Femur (tissue), 1 donor: ENCODE data around the gene PTBP1.

Experiments used
- DNase-seq: peaks from one replicate; pipeline ENCODE4 v3.0.0-alpha.2; 2017

Gene PTBP1

DNA sequence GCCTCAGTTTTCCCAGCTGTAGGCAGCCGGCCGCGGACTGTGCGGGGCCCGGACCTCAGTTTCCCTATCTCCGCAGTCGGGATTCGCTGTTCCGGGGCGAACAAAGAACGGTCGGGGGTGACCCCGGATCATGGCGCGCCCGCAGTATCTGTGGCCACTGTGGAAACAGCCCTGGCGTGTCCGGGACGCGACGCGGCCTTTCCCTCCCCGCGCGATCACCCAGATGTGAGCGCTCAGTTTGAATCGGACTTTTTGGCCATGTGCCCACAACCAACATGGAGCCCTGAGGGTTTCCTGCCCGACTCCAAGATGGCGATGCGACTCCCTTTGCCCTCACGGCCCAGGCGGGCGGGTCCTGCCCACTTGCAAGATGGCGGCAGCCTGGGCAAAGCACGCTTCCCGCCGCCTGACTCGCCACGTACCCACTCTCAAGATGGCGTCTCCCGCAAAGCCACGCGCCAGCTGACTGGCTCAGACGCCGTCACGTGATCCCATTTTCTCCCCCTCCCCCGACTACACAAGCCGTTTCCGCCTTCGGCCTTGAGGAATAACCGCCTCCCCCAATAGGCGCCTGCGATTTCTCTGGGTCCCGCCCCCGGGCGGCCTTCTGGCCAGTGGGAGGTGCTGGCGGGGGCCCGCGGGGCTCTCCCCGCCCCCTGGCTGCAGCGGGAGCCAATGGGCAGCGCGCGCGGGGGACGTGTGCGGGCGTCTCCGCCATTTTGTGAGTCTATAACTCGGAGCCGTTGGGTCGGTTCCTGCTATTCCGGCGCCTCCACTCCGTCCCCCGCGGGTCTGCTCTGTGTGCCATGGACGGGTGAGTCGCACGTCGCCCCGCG is at the start of gene PTBP1:
PTBP1 (plus strand) TSS at position 761 of the 836 bp plus-strand sequence; CDS start at position 807, 46 bp downstream.
- DNase-seq, result peak; percentile 100

DNA sequence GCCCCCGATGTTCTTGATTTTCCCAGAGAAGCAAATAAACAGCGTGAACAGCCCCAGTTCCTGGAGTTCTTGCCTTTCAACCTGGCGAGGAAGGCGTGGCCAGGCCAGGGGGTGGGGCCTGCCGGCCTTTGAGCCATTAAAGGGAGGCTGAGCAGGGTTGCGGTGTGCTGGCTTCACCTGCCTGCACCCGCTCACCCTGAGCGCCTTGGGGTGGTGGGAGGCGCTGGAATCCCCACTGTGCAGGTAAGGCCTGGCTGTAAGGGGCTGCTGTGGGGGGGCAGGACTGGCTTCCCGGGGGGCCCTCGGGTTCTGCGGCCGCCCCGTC is 49.0 kb upstream of the PTBP1 start:
- peak; percentile 21 for DNase-seq

DNA sequence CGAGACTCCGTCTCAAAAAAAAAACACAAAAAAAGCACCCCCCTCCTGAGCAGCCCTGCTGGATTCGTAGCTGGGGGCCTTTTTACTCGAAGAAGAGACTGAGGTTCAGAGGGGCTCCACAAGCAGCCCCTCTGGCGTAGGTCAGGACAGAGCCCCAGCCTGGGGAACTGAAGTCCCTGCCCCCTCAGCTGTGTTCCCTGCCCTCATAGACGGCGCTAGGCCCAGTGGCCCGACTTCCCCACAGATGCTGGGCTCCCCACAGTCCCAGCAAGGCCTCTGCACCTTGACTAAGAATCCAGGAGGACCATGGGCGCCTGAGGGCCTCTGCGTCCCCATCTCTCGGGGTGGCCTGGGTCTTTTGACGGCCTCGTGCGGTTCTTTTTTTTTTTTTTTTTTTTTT is 47.4 kb upstream of the PTBP1 start:
- DNase-seq, result peak; percentile 17

DNA sequence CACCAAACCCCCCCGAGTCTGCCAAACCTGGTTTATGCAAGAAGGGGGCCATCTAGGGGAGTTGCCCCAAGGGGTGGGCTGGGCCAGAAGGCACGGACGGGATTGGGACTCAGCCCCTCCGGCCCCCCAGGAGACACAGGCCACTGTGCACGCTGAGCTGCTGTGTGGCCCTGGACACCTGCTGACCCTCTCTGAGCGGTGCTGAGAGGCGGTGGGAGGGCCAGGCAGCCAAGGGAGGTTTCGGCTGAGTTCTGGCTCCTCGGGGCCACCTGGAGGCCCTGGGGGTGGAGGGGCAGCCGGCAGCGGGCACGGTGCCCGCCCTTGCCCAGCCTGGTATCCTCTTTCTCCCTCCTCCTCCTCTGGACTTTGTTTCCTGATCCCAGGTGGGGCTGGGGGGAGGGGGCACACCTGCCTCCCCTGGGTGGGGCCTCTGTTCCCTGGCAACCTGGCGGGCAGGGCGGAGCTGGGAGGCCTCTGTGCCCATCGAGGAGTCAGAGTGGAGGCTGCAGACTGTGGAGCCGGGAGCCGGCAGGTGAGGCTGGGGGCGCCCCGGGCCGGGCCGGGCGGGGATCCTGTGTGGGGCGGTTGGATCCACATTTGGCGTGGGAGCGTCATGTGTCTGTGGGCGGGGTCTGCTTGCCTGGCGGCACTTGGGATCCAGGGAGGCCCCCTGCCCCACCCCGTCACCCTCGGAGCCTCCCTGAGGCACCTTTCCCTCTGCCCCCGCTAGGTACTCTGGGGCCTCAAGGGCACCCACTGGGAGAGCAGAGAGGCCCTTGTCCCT is 46.4 kb upstream of the PTBP1 start, which contains the start of gene MISP:
MISP (plus strand) TSS at position 473 of the 784 bp plus-strand sequence. CDS start 5,835 bp downstream, outside the sequence.
- peak; percentile 22 for DNase-seq

DNA sequence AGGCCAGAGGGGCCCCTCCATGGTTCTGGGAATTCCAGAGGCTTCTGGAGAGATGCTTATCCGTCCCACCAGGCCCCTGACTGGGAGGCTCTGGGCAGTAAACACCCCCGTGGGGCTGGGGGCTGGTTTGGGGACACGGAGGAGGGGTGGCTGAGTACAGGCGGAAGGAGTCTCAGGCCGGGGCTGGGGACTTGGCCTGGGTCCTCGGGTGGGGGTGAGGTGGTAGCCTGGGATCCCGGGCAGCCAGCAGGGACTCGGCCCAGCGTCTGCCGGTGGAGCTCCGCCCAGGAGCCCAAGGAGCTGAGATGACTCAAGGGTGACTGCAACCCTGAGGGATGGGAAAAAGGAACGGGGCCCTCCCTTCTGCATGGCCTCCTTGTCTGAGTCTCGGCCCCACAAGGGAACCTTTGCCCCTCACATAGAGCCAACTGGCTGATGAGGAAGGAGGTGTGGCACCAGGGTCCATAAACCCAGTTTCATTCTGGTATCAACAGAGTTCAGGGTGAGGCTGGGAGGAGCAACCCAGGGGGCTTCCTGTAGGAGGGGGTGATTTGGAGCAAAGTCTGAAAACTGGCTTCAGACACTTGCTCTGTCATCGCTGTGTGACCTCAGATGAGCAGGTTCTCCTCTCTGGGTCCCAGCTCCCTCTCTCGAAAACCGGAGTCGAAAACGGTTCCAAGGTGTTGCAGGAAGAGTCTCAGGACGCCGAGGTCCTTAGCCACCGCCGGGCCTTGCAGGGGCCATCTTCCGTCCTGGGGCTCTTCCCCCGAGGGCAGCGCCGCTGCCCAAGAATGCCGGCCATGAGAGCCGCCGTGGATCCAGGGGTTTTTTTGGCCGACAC is 45.5 kb upstream of the PTBP1 start:
- peak; percentile 28 for DNase-seq

DNA sequence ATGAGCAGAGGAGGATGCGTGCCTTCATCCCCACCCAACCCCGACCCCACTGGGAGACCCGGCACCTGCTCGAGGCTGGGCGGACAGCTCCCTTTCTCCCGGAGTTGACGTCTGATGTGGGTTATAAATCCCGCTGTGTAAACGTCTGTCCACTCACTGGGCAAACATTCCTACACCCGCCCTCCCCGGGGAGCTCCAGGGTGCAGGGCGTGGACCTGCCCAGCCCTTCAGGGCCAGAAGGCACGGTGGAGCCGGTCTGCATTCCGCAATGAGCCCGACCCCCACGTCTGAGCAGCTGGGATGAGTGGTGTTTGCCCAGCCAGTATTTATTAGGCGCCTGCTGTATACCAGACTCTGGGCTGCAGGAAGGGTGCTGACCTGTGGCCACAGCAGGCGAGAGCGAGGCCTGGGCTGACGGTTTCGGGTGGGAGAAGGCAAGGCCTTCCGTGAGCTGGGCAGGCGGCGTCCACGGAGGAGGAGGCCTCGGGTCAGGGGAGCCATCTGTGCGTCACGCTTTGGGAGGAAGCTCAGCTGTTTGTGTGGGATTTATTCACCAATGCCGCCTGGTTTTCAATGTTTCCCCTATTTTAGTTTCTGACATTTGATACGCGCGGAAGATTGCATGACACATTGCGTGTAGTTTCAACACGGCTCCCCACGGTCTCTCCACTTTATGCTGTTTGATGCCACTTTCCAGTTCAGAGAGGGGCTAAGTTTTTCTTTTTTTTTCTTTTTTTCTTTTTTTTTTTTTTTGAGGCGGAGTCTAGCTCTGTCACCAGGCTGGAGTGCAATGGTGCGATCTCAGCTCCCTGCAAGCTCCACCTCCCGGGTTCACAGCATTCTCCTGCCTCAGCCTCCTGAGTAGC is 44.4 kb upstream of the PTBP1 start:
- DNase-seq, result peak; percentile 69

DNA sequence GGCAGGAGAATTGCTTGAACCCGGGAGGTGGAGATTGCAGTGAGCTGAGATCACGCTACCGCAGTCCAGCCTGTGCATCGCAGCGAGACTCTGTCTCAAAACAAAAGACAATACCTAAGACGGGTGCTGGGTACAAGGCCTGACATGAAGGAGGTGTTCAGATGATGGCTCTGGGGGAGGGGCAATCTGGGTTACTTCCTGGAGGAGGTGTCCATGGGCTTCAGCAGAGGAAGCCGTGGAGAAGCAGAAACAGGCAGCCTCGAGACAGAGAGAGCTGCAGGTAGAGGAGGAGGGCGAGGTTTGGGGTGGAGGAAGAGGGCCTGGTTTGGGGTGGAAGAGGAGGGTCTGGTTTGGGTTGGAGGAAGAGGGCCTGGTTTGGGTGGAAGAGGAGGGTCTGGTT is 42.7 kb upstream of the PTBP1 start:
- DNase-seq, result no peak

DNA sequence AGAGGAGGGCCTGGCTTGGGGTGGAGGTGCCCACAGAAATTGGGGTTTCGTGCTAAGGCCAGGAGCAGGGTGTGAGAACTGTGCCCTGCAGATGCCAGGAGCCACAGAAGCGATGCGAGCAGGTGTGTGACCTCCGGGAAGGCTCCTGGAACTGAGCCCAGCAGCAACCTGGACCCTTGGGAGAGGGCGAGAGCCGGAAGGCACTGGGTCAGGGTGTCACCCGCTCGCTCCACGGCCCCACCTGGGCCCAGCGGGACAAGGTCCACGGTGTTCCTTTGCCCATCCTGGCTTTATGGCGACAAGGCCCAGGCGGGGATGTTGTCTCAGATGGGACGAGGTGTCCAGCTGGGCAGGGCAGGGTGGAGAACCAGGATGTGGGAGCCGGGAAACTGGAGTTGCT is 42.2 kb upstream of the PTBP1 start:
- peak; percentile 18 for DNase-seq

DNA sequence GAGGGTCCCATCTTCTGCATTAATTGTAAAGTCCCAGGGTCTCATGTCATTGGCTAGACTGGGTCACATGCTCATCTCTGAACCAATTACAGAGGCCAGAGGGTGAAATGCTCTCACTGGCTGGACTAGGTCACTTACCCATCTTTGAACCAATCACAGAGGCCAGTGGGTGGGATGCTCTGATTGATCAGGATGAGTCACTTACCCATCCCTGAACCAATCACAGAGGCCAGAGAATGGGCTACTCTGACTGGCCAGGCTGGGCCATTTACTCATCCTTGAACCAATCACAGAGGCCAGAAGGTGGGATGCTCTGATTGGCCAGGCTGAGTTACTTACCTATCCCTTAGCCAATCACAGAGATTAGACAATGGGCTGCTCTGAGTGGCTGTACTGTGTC is 41.0 kb upstream of the PTBP1 start:
- no peak for DNase-seq

DNA sequence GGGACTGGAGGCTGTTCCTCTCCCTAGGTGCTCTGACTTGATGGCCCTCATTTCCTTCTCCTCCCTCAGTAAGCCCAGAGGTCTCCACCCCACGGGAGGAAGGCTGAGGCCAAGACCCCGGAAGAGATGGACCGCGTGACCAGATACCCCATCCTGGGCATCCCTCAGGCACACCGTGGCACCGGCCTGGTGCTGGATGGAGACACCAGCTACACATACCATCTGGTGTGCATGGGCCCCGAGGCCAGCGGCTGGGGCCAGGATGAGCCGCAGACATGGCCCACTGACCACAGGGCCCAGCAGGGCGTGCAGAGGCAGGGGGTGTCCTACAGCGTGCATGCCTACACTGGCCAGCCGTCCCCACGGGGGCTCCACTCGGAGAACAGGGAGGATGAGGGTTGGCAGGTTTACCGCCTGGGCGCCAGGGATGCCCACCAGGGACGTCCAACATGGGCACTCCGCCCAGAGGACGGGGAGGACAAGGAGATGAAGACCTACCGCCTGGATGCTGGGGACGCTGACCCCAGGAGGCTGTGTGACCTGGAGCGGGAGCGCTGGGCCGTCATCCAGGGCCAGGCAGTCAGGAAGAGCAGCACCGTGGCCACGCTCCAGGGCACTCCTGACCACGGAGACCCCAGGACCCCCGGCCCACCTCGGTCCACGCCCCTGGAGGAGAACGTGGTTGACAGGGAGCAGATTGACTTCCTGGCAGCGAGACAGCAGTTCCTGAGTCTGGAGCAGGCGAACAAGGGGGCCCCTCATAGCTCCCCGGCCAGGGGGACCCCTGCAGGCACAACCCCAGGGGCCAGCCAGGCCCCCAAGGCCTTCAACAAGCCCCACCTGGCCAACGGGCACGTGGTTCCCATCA is 40.2 kb upstream of the PTBP1 start:
- no peak for DNase-seq

DNA sequence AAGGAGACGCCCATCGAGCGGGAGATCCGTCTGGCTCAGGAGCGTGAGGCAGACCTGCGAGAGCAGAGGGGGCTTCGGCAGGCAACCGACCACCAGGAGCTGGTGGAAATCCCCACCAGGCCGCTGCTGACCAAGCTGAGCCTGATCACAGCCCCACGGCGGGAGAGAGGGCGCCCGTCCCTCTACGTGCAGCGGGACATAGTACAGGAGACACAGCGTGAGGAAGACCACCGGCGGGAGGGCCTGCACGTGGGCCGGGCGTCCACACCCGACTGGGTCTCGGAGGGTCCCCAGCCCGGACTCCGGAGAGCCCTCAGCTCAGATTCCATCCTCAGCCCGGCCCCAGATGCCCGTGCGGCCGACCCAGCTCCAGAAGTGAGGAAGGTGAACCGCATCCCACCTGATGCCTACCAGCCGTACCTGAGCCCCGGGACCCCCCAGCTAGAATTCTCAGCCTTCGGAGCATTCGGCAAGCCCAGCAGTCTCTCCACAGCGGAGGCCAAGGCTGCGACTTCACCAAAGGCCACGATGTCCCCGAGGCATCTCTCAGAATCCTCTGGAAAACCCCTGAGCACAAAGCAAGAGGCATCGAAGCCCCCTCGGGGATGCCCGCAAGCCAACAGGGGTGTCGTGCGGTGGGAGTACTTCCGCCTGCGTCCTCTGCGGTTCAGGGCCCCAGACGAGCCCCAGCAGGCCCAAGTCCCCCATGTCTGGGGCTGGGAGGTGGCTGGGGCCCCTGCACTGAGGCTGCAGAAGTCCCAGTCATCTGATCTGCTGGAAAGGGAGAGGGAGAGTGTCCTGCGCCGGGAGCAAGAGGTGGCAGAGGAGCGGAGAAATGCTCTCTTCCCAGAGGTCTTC is 39.2 kb upstream of the PTBP1 start:
- DNase-seq, result no peak

DNA sequence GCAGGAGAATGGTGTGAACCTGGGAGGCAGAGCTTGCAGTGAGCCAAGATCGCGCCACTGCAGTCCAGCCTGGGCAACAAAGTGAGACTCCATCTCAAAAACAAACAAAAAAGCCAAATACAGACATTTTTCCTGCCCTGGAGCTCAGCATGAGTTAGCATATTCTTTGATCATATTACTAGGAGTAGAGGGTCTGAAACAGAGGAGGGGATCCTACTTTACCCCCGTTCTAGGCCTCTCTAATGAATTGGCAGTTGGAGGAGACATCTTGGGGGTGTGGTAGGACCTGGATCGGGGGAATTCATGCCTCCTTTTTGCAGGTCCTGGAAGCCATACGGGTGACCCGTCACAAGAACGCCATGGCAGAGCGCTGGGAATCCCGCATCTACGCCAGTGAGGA is 34.1 kb upstream of the PTBP1 start:
- no peak for DNase-seq

DNA sequence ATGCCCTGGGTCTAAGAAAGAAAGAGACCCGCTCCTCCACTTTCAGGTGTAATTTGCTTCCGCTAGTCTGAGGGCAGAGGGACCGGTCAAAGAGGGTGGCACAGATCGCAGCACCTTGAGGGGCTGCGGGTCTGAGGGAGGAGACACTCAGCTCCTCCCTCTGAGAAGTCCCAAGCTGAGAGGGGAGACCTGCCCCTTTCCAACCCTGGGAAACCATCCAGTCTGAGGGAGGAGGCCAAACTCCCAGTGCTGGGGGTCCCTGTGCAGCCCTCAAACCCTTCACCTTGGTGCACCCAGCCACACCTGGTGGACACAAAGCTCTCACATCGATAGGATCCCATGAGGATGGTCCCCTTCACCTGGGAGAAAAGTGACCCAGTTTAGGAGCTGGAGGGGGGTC is 33.4 kb upstream of the PTBP1 start:
- DNase-seq, result no peak

DNA sequence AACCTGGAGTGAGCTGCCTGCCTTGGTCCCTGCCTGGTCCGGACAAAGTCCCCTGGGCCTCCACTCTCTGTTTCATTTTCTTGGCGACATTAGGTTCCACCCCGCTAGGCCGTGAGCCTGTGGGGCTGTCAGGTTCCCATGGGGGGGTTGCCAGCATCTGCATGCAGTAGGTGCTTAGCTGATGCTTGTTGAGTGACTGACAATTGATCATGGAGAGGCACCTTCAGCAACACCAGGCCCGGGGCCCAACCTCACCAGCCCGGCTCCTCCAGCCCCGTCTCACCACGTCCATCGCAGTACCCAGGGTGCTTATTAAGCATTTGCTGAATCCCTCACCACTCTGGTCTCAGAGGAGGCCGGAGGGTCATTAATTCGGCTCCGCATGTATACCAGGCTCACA is 33.0 kb upstream of the PTBP1 start:
- no peak for DNase-seq

DNA sequence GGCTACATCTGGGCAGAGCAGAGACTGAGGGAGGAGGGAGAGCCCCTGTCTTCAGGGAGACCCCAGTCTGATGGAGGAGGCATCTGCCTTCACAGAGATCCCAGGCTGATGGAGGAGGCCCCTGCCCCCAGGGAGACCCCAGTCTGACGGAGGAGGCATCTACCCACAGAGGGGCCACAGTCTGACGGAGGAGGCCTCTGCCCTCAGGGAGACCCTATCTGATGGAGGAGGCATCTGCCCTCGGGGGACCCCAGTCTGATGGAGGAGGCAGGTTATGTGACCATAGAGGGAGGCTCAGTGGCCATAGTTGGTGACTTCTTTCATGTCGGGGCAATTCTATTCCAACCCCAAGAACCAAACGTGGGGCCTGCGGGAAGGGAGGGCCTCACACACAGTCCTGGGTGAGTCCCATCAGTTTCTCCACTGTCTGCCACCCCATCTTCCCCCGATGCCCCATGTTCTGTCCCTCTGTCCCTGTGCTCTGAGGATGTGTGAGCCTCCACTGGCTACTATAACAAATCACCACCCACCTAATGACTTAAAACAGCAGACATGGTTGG is 32.0 kb upstream of the PTBP1 start:
- no peak for DNase-seq

DNA sequence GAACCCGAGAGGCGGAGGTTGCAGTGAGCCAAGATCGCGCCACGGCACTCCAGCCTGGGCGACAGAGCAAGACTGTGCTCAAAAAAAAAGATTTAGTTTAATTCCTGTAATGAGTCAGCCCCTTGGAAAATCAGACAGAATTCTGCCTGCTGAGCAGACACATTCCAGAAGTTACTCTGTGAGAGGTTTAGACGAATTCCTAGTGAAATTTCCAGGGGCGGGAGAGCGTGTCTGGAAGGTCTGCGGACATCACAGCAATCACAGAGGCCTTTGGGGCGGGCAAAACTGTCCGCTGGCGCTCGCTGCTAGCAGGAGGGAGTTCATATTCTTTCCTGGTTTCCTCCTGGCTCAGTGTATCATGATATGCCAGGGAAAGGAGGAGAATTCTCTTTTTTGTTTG is 28.8 kb upstream of the PTBP1 start:
- DNase-seq, result peak; percentile 73

DNA sequence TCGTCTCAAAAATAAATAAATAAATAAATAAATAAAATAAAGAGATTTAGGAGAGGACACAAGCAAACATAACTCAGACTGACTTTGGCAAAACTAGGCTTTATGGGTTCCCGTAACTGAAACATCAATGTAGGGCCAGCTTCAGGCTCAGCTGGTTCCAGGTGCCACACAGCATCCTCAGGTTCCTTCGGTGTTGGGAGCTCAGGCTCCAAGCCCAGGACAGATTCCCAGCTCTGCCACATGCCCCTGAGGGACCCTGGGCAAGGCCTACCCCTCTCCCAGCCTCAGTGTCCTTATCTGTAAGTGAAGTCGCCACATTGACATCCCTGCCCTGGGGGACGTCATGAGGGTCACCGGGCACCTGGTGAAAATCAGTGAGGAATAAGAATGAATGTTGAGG is 27.6 kb upstream of the PTBP1 start:
- DNase-seq, result no peak

DNA sequence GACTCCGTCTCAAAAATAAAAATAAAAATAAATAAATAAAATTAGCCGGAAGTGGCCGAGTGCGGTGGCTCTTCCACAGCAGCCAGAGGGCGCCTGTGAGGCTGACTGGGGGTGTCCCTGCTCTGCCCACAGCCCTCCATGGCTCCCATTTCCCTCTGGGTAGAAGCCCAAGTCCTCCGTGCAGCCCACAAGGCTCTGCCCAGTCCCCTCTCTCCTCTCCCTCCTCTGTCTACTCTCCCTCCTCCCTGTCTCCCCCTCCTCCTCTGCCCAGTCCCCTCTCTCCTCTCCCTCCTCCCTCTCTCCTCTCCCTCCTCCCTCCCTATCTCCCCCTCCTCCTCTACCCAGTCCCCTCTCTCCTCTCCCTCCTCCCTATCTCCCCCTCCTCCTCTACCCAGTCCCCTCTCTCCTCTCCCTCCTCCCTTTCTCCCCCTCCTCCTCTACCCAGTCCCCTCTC is 25.9 kb upstream of the PTBP1 start:
- DNase-seq, result no peak

DNA sequence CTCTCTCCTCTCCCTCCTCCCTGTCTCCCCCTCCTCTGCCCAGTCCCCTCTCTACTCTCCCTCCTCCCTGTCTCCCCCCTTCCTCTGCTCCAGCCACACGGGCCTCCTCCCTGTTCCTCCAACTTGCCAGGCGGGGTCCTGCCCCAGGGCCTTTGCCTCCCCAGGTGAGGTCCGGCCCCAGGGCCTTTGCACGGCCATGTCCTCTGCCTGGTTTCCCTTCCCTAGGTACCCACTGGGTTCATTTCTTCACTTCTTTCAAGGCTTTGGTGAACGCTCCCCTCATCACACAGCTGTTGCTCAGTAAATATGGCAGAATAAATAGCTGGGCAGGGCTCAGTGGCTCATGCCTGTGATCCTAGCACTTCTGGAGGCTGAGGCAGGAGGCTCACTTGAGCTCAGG is 25.2 kb upstream of the PTBP1 start:
- no peak for DNase-seq
